Epidermal melanocyte (primary cell): ENCODE results near the gene SLC35F4.

Experiments
- DNase-seq: peaks from one replicate; pipeline ENCODE4 v3.0.0; 2011; ENCODE audit warnings: low spot score; ENCODE audit not compliant: insufficient read length

Gene SLC35F4

DNA sequence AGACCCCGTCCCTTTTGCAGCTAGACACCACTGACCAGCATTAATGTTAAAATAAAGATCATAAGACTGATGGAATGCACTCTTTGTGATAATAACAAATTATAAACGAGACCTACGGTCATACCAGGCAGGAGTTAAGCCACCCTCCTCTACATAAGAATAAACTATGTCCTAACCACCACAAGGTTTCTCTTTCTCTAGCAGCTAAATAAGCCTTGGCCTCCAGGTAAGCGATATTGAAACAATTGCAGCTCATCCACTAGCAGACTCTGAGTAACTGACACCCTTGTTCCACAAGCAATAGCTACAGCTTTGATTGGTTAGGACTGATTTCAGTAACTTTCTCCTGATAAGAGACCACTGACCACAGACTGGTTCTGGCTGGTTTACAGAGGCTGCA, 228.0 kb downstream of the SLC35F4 start:
- DNase-seq, result no peak

DNA sequence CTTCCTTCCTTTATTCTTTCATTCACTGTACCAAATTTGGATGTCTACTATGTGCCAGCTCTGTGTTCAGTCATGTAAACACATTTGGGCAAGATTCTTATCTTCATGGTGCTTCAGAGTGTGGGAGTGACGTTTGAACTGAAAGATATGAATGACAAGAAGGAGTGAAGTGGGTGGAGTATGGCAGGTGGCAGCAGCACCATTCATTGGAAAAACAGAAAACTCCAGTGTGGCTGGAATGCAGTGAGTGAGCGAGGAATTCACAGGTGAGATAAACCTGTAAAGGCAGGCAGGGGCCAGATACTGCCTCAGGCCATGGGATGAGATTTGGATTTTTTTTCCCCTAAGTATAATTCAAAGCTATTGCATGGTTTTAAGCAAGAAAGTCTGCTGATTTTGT, 231.6 kb downstream of the SLC35F4 start:
- no peak for DNase-seq

DNA sequence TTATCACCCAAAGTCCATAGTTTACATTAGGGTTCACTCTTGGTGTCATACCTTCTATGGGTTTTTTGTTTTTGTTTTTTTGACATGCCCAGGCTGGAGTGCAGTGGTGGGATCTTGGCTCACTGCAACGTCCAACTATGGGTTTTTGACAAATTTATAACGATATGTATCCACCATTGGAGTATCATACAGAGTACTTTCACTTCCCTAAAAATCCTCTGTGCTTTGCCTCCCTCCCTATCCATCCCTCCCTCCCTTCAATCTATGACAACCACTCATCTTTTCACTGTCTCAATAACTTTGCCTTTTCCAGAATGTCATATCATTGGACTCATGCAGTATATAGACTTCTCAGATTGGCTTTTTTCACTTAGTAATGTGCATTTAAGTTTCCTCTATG, 233.2 kb downstream of the SLC35F4 start:
- no peak for DNase-seq

DNA sequence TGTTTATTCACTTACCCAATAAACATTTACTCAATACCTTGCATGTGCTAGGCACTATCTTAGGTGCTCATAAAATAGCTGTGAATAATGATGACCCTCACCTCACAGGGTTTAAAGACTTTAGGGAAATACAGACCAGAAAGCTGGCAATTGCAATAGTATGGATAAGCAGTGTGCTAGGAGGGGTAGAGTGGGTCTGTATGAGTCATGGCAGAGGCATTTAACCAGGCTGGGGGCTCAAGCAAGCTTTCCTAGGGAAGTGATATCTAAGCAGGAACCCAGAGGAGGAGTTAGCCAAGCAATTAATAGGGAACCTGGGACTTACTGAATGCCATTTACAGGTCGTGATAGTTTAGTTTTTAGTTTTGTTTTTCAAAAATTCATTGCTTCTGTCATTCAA, 248.4 kb downstream of the SLC35F4 start:
- DNase-seq, result no peak

DNA sequence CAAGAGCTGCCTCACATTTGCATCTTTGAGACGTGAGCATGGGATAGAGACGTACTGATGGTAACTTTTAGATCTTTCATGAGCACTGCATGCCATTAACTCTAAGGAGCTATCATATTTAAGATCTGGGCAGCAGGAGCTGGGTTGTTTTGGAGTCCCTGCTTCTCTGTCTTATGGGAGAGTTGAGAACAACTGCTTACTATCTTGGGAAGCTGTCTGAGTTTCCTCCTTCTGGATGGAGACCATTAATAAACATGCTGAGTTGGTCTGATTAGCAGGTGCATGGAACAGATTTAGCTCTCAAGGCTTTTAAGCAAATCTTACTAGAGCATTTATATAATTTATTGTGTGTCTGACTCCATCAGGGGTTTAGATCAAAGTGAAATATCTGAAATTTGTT, 252.9 kb downstream of the SLC35F4 start:
- DNase-seq, result no peak

DNA sequence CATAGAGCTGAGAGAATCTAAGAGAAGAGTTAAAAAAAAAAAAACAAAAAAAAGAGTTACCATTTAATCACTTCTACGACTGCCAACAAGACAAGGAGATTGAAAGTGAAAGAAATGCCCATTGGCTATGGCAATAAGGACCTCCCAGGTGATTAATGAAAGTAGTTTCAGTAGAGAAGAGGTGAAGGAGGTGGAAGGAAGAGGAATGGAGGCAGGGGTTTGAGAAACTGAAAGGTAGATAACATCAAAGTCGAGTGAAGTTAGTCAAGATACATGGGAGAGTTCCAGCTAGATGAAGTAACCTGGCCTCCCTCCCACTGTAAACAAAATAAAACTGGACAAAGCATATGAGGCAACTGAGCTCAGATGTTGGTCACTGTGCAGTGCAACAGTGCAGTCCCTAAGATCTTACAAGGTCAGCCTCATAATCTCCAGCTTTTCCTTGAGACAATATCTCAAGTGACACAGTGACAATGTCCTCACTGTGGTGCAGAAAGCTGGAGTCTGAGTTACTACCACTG, 254.3 kb downstream of the SLC35F4 start:
- DNase-seq, result no peak

DNA sequence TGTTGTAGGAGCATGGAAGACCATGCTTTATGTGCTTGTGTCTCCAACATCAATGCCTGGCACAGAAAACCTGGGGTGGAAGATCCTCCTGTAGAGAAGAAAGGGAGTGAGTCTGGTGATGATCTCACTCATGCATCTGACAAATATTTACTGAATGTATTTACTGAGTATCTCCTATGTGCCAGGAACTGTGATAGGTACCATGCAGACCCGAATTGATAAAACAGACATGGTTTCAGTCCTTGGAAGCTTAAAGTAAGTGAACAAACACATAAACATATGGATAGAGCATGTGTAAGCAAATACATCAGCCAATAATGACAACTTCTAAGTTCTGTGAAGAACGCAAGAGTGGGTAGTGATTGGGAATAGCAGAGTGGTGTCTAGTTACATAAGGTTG, 255.3 kb downstream of the SLC35F4 start:
- DNase-seq, result no peak

DNA sequence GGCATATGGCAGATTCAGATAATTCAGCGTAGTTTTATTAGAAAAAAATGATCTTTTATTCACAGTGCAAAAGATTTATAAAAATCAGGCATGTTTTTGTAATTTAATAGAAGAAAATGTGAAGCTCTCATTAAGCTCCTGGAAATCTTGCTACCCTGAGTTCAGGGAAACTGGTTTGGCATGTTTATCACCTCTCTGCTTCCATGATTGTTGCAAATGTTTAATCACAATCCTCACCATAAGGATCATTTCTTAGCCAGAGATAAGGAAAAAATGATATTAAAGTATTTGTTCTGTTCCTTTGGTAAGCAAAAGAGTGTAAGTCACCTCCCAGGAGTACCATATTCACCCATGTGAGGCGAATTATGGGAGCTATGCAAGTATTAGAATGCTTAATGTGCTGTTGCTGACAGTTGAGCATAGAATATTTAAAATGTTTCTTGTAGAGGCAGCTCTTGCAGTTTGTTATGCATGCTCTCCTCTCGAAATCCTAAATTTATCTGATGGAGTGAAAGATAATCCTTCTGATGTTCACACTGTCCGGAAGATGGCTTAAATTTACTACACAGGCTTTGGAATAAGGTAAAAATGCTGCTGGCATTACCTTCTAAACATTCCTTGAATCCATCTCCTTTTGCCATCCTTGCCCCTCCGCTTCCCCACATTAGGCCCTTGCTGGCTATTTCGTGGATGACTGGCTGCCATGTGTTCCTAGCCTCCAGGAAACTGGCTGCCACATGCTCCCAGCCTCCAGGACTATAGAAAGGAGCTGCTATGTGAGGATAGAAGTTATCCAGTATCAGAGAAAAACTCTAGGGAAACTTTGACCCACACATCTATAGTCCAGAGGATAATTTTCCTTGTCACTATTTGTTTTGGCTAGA, 256.5 kb downstream of the SLC35F4 start:
- DNase-seq, result no peak

DNA sequence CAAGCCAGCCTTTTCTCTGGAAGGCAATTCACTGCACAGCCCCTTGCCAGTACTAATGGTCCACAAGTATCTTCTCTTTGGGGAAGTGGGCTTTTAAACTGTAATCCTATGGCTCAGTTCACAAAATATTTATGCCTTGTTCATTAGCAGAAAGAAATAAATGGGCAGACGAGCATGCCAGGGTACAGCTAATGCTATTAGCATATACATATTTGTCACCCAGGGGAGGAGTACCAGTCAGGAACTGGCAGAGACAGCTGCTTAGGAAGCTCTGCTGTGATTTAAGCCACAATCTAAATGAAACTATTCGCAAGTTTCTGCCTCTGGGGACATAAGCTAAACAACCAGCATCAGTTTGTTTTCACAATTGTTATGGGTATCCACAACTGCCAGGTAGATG, 258.8 kb downstream of the SLC35F4 start:
- DNase-seq, result no peak

DNA sequence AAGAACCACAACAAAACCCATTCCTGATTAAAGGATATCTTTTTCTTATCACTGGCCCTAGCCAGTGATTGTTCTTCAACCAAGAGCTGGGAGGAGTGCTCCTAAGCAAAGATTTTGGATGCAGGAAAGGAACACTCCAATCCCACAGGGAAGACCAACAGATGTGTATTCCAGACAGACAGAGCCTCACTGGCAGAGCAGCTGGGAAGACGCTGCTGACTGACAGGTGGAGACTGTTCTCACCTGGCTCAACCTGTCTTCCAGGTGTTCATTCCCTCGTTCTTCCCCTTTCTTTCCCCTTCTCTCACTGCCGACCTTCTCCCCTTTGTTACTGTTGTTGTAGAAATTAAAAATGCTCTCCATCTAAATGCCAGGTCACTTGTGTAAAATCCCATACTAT, 282.5 kb downstream of the SLC35F4 start:
- DNase-seq, result no peak

DNA sequence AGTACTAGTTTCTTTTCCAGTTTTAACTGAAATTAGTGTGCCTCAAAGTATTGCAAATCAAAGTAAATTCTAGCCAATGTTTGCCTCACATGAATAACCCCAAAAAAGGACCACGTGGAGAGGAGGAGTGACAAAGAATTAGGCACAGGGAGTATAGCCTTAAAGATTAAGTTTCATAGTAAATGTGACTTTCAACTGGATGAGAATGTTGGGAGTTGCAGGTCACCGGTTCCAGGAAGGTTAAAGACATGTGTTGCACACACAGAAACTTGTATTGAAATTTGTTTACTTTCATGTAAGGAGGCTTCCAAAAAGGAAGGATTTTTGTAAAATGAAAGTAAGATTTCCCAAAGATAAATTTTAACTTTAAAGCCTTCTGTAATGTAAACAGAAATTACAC, 283.1 kb downstream of the SLC35F4 start:
- DNase-seq, result no peak

DNA sequence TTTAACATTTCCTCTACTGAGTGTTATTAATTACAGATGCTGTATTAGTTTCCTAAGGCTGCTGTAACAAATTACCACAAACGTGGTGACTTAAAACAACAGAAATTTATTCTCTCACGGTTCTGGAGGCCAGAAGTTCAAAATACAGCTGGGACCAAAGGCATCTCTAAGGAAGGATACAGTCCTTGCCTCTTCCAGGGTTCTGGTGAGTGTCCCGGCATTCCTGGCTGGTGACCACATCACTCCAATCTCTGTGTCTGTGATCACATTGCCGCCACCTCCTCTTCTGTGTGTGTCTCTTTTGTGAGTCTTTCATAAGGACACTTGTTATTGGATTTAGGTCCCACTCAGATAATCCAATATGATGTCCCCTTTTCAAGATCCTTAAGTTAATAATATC, 287.1 kb downstream of the SLC35F4 start:
- DNase-seq, result no peak

DNA sequence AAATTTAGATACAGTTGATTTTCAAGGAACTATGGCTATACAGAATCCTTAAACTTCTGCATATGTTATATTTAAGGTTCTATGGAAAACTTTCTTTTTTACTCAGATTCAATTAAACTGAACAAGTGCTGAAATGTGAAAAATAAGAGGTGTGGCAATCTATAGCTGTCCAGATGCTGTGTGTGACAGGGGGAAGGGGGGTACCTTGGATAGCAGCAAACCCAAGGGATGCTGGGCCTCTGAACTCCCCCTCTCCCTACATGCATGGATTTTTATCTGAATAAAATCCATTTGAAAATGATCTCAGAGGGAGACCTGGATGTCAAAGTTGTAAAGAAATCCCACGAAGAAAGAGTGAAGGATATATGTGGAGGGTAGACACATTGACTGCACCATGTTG, 289.4 kb downstream of the SLC35F4 start:
- no peak for DNase-seq

DNA sequence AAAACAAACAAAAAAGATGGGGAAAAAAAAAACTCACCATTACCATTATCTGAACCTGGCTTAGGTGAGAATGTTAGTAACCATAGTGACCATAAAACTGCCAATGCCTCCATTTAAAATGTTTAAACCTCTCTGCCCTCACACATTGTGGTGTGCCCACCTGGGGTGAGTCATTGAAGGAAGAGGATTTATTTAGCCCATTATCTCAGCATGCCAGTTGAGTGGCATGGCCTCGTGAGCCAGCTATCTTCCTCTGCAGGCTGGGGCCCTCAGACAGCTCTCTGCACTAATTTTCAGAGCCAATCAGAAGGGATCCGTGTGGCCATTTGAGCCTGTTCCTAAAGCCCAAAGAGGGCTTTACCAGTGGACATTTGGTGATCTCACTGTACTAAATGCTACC, 290.4 kb downstream of the SLC35F4 start:
- no peak for DNase-seq

DNA sequence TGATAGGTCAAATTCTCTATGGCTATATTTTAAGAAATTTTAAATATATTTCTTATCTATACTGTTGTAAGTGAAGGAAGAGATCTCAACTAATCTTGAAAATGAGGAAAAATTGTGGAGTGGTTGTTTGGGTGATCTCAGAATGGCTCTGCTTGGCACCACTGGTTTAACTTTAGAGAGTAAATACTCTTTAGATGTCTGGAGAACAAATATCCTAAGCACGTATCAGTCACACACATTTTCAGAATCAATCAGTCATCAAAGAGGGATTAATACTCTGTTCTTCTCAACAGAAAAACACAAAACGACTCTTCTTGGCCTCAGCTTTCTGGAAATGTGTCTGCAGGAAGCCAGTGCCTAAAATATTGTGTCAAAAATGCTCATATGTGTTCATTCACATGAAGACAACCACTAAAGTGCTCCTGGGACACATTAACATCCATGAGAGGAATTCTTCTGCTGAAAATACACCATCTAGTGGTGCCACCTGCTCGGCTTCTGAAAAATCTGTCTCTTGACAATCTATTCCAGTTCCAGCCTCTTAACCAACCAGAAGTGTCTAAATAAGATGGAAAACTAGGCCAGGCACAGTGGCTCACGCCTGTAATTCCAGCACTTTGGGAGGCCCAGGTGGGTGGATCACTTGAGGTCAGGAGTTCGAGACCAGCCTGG, 291.1 kb downstream of the SLC35F4 start:
- no peak for DNase-seq

DNA sequence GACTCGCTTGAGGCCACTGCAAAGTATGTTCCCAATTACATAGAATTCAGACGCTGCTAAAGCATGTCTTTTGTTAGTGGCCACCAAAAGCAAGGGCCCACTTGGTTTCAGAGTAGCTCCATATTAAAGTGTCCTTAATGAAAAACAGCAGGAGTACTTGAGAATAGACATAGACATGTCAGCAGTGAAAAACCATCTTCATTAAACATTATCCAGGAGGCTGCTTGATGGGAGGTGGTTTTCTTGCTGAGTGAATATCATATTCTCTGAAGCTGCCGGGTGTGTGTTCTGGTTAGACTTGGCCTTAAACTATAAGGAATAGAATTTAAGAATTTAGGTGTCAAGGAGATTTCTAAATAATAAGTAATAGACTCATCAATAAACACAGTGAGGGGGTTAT, 292.7 kb downstream of the SLC35F4 start:
- DNase-seq, result no peak

DNA sequence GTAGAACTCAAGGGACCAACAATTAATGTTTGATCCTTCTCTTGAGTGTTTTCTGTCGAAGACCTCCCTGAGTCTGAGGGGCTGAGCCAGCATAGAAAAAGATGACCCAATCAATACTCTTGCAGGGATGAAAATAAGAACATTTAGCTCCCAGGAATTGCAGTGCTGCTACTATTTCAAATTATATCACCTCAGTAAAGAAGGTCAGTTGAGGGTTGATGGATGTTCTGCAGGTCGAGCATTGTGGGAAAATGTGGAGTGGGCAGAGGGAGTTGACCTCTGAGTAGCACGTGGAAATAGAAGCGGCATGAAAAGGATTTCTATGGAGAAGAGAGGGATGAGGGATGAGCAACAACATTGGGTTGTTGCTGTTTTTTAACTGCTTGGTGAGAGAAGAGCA, 297.3 kb downstream of the SLC35F4 start:
- no peak for DNase-seq

DNA sequence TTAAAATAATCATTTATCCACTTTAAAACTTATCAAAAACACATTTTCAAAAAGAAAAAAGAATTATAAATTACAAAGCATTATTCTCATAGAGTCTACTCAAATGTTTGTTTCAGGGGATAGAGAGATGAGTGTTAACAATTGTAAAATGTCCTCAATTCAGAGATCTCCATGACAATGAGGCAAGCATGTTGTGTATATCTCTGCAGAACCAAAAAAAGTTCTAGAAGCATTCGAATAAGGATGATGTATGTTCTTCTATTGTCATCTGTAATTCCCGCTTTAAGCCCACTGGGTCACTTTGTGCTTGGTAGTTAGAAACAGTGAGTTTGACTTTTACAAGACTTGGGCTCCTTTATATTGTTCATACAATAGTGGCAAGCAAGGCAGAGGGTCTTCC, 298.7 kb downstream of the SLC35F4 start:
- no peak for DNase-seq

DNA sequence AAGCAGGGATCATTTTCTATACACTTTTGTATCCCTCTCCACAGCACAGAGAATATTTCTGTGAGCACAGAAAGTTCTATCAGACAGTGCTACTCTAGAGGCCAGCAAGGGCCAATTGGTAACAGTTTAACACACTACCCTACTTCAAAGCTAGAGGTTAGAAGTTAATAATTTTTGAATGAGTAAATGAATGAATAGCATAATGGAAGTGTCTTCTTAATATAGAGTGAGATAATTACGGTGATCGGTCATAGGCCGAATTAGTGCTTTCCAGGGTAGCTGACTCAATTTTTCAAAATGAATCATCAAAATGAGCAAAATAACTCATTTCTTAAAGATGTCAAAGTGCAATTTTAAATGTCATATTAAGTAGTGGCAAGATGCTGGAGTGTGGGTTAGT, 305.2 kb downstream of the SLC35F4 start:
- no peak for DNase-seq

DNA sequence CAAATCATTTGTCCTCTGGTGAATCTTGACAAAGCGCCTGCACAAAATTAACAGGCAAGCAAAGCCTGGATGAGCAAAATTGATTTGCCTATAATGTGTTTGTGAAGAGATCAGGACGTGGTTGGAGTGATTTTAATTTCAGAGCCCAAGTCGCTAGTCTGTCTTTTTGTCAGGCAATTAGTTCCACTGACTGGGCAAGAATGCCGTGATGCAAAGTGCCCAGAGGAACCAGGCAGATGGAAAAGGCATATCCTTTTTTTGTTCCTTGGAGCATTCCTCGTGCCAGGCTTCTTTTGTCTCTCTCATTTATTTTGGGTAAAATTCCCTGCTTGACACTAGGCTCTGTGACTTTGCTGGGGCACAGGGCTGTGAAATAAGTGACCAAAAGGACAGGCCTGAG, 306.3 kb downstream of the SLC35F4 start:
- DNase-seq, result no peak

DNA sequence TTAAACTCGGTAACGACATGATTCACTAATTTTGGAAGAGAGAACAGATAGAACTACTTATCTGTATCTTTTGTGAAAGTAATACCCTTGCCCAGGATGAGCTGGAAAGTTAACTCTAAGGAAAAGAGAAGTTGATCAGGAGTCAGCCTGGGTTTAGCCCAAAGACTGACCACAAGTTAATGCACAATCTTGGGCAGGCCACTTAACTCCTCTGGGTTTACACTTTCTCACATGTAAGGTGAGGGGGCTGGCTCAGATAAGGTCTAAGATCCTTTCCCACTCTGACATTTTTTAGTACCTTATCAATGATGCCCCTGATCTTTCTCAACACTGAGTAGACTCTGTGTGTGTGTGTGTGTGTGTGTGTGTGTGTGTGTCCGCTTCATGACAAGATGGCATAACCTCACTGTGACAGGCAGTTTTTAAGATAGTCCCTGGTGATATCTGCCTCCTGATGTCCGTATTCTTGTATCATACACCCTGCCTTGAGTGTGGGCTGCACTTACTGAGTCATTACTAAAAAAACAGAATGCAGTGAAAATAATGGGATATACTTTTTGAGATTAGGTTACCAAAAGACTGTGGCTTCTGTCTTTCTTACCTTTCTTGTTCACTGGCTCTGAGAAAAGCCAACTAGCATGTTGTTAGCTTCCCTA, 316.0 kb downstream of the SLC35F4 start:
- DNase-seq, result no peak

DNA sequence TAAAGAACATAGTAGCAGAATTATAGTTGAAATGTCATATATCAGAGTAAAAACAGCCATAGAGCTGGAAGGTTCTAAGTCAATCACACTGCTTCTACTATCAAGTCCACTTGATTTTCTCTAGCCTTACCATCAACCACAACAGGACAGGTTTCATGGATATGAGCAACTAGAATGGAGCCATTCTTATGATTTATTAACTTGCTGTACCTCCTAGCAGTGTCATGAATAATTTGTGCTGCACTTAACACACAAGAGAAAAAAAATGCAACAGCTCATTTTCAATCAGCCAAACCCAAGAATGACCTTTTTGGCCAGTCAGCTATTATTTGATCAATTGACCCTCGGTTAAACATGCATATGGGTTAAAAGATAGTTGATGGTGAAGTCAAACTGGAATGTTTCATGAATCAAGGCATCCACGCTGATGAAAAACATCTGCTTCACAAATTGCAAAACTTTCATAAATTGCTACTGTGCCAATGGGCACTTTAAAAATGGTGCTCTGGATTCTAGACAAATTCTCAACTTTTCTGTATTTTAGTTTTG, 316.8 kb downstream of the SLC35F4 start:
- no peak for DNase-seq
